HL-60 (cell line): ENCODE measurements around the gene IL2RG.

Source experiments
- DNase-seq, 2 experiments: peaks; one replicate each; pipeline ENCODE4 v3.0.0-alpha.2; 2010 to 2020; ENCODE audit warnings: low read depth in 1 of 2, low spot score in 1 of 2
- H3K27ac ChIP-seq: fragments of 250-450 bp; sonication (Bioruptor Pico); replicated peaks from 2 replicates; pipeline ENCODE4 v1.5.1; 2020; ENCODE audit warnings: mild to moderate bottlenecking, moderate library complexity
- H3K27me3 ChIP-seq: fragments of 250-450 bp; sonication (Bioruptor Pico); 2 replicates; pipeline ENCODE4 v1.5.1; 2021; ENCODE audit warnings: mild to moderate bottlenecking, moderate library complexity; ENCODE audit not compliant: insufficient read depth, poor library complexity, severe bottlenecking
- H3K4me3 ChIP-seq: replicated peaks from 2 replicates; pipeline ENCODE4 v1.5.1; 2011; ENCODE audit warnings: mild to moderate bottlenecking, control low read depth, low read length; ENCODE audit not compliant: insufficient read depth
- GABPA ChIP-seq: IDR thresholded peaks from 2 replicates; pipeline ENCODE4 v1.6.1; 2012; ENCODE audit warnings: low read depth
- POLR2AphosphoS5 ChIP-seq: IDR thresholded peaks from 2 replicates; pipeline ENCODE4 v1.6.1; 2012; ENCODE audit warnings: low read depth
- SPI1 ChIP-seq: IDR thresholded peaks from 2 replicates; pipeline ENCODE4 v1.6.1; 2012; ENCODE audit warnings: low read depth, mild to moderate bottlenecking, borderline replicate concordance
- TF ChIP-seq, protein P1 (sequence below): IDR thresholded peaks from 2 replicates; pipeline ENCODE4 v1.6.1; 2012; ENCODE audit warnings: low read depth; ENCODE audit not compliant: insufficient replicate concordance
- TF ChIP-seq, protein P2 (sequence below): IDR thresholded peaks from one replicate; pipeline ENCODE4 v1.5.1; 2011; ENCODE audit warnings: low read length, control low read depth, inconsistent platforms; ENCODE audit not compliant: insufficient read depth

The IL2RG gene

DNA sequence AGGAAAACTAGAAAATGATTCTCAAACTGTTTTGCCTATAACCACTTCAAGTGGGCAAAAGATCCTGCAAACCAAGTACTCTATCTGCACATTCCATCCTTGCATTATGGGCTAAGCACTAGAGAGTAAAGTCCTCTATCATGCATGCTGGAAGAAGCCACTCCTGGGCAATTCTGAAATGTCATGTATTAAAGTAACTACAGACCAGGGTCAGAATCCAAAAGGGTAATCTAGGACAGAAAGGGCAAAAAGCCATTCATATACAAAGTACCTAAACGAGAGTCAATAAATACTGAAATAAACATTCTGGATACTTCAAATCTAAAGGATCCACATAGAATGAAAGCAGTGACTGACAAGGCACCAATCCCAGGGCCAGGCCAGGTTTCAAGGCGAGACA lies 44.3 kb downstream of the IL2RG start:
- DNase-seq = no peak
- H3K27me3 ChIP-seq = no peaks in the 10 kb centered on the region
- no peak for TF ChIP-seq SPI1
- TF ChIP-seq, protein P1, sequence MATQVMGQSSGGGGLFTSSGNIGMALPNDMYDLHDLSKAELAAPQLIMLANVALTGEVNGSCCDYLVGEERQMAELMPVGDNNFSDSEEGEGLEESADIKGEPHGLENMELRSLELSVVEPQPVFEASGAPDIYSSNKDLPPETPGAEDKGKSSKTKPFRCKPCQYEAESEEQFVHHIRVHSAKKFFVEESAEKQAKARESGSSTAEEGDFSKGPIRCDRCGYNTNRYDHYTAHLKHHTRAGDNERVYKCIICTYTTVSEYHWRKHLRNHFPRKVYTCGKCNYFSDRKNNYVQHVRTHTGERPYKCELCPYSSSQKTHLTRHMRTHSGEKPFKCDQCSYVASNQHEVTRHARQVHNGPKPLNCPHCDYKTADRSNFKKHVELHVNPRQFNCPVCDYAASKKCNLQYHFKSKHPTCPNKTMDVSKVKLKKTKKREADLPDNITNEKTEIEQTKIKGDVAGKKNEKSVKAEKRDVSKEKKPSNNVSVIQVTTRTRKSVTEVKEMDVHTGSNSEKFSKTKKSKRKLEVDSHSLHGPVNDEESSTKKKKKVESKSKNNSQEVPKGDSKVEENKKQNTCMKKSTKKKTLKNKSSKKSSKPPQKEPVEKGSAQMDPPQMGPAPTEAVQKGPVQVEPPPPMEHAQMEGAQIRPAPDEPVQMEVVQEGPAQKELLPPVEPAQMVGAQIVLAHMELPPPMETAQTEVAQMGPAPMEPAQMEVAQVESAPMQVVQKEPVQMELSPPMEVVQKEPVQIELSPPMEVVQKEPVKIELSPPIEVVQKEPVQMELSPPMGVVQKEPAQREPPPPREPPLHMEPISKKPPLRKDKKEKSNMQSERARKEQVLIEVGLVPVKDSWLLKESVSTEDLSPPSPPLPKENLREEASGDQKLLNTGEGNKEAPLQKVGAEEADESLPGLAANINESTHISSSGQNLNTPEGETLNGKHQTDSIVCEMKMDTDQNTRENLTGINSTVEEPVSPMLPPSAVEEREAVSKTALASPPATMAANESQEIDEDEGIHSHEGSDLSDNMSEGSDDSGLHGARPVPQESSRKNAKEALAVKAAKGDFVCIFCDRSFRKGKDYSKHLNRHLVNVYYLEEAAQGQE = no peak
- TF ChIP-seq, protein P2, sequence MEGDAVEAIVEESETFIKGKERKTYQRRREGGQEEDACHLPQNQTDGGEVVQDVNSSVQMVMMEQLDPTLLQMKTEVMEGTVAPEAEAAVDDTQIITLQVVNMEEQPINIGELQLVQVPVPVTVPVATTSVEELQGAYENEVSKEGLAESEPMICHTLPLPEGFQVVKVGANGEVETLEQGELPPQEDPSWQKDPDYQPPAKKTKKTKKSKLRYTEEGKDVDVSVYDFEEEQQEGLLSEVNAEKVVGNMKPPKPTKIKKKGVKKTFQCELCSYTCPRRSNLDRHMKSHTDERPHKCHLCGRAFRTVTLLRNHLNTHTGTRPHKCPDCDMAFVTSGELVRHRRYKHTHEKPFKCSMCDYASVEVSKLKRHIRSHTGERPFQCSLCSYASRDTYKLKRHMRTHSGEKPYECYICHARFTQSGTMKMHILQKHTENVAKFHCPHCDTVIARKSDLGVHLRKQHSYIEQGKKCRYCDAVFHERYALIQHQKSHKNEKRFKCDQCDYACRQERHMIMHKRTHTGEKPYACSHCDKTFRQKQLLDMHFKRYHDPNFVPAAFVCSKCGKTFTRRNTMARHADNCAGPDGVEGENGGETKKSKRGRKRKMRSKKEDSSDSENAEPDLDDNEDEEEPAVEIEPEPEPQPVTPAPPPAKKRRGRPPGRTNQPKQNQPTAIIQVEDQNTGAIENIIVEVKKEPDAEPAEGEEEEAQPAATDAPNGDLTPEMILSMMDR = no peak
- H3K27ac ChIP-seq = no peak overlapping the region; the same call in 1 of the 2 replicates
- H3K4me3 ChIP-seq = peak overlapping the region; percentile 83

DNA sequence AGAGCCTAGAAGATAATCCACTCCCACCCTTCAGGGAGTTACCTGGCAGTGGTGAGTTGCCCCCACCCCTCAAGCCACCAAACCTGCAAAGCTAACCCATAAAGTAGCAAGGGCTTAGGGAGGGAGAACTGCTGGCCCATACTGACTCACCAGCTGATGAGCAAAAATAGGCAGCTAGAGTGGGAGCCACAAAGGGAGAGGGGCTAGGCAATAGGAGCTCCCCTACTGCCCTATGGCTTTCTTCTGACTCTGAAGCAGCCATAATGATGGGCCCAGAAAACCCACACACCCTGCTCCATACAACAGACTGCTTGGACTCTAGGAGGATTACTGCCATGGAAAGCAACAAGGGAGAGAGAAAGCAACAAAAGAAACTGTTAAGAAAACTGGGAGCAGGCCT lies 51.2 kb downstream of the IL2RG start:
- Histone ChIP-seq H3K4me3 (no peak overlapping the region), H3K27ac (no peak overlapping the region), H3K27me3 (no peaks in the 10 kb centered on the region)
- no peak for DNase-seq
- TF ChIP-seq SPI1 (no peak), POLR2AphosphoS5 (no peak), GABPA (no peak)
- TF ChIP-seq, protein P1 = no peak
- TF ChIP-seq, protein P2 = no peak

DNA sequence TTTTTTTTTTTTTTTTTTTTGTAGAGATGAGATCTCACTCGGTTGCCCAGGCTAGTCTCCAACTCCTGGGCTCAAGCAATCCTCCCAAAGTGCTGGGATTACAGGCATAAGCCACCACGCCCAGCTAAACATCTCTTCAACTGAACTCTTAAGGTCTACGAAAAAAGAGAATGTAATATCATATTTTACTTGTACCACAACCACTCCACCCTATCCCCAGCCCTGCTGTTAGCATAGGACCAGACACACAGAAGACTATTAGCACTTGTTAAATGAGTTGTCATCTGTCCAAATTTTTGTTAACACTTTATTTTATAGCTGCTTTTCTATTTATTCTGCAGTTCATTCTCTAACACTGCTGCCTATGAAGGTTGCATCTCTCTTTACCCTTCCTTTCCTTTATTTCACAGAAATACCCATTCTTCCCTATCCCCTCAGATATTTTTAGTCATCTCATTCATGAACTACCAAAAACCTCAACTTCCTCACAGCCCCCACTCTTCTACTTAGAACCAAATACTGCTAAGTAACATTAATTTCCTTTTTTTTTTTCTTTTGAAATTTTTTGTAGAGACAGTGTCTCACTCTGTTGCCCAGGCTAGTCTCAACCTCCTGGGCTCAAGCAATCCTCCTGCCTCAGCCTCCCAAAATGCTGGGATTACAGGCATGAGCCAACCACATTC lies 53.4 kb downstream of the IL2RG start:
- DNase-seq = no peak
- Histone ChIP-seq H3K4me3 (no peak overlapping the region), H3K27ac (peak overlapping the region; percentile 23), H3K27me3 (no peaks in the 10 kb centered on the region)
- TF ChIP-seq SPI1 = peak; percentile 32; the same call in 1 of the 2 replicates
- TF ChIP-seq POLR2AphosphoS5 = no peak
